HG02642 (cell line): Measurements from ENCODE around the gene RASA4B.
"Not testable (repeated sequence)": the region's sequence is repeated elsewhere in the genome, so short reads cannot be mapped to it uniquely, and the experiment has no call there.

Experiments used
- ATAC-seq: cut with Tn5 transposase; IDR thresholded peaks from one replicate; pipeline ENCODE4 v1.9.1; 2021; ENCODE audit warnings: mild to moderate bottlenecking; ENCODE audit not compliant: unreplicated experiment, poor library complexity

RASA4B gene

GRCh38 chr7:102457352-102457924 lies 60.1 kb downstream of the RASA4B start:
- ATAC-seq, result no peak

- ATAC-seq, result no peak
Observed at GRCh38 chr7:102456327-102456726, 61.2 kb downstream of the RASA4B start.

GRCh38 chr7:102455596-102455995 lies 62.0 kb downstream of the RASA4B start:
- ATAC-seq, result no peak

GRCh38 chr7:102454932-102455331 lies 62.6 kb downstream of the RASA4B start:
- not testable (repeated sequence) for ATAC-seq

- no peak for ATAC-seq
Observed at GRCh38 chr7:102454468-102454867, 63.1 kb downstream of the RASA4B start.

DNA sequence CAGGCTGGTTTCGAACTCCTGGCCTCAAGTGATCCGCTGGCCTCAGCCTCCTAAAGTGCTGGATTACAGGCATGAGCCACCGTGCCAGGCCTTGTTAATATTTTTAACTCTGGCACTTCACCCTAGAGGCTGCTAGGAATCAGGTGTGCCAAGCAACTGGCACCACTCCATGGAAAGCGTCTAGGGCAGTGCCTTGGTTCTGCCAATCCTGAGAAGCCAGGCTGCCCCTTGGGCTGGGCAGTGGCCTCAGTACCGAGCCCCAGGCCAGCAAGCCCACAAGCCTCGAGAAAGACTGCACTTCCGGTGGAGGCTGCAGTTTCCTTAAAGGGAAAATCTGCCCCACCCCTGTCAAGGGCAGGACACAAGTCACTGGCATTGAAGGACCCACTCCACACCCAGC lies 64.3 kb downstream of the RASA4B start:
- no peak for ATAC-seq

- ATAC-seq, result no peak
Observed at GRCh38 chr7:102452451-102452850, 65.1 kb downstream of the RASA4B start.

- no peak for ATAC-seq
Observed at GRCh38 chr7:102451371-102452054, 66.1 kb downstream of the RASA4B start.

- ATAC-seq, result no peak
Observed at GRCh38 chr7:102450242-102450641, 67.3 kb downstream of the RASA4B start.

DNA sequence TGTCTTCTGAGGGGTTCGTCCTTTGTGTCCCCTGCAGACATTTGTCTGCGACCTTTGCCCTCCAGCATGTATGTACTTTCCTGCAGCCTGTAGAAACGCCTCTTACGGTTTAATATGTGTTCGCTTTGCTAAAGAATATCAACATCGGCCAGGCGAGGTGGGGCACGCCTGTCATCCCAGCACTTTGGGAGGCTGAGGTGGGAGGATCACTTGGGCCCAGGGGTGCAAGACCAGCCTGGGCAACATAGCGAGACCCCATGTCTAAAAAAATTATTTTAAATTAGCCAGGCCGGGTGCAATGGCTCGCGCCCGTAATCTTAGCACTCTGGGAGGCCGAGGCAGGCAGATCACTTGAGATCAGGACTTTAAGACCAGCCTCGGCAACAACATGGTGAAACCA lies 68.4 kb downstream of the RASA4B start:
- no peak for ATAC-seq

DNA sequence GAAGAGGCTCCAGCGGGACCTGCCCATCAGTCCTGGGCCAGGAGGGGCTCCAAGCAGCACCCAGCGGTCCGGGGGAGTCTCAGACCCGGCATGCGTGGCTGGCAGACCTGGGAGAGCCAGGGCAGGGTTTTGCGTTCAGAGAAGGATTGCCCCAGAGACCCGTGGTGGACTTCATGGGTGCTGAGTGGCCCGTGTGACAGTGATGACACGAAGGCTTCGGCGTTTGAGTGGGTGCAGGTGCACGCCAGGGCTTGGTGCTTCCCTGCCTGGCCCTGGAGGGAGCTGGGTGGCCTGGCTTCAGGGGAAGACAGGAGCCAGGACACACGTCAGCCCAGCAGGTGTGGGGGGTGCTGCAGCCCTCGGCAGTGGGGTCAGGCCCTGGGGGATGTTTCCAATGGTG lies 70.3 kb downstream of the RASA4B start:
- no peak for ATAC-seq

GRCh38 chr7:102446387-102447156 lies 71.0 kb downstream of the RASA4B start:
- no peak for ATAC-seq

DNA sequence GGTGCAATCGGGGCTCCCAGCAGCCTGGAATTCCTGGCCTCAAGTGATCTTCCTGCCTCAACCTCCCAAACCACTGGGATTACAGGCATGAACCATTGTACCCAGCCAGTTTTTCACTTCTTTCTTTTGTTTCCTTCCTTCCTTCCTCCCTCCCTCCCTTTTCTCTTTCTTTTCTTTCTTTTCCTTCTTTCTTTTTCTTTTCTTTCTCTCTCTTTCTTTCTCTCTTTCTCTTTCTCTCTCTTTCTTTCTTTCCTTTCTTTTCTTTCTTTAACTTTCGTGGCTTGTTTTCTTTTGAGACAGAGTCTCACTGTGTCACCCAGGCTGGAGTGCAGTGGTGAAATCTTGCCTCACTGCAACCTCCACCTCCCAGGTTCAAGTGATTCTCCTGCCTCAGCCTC lies 71.9 kb downstream of the RASA4B start:
- ATAC-seq, result no peak

- ATAC-seq, result peak; percentile 49
Observed at GRCh38 chr7:102444961-102445673, 72.5 kb downstream of the RASA4B start.

DNA sequence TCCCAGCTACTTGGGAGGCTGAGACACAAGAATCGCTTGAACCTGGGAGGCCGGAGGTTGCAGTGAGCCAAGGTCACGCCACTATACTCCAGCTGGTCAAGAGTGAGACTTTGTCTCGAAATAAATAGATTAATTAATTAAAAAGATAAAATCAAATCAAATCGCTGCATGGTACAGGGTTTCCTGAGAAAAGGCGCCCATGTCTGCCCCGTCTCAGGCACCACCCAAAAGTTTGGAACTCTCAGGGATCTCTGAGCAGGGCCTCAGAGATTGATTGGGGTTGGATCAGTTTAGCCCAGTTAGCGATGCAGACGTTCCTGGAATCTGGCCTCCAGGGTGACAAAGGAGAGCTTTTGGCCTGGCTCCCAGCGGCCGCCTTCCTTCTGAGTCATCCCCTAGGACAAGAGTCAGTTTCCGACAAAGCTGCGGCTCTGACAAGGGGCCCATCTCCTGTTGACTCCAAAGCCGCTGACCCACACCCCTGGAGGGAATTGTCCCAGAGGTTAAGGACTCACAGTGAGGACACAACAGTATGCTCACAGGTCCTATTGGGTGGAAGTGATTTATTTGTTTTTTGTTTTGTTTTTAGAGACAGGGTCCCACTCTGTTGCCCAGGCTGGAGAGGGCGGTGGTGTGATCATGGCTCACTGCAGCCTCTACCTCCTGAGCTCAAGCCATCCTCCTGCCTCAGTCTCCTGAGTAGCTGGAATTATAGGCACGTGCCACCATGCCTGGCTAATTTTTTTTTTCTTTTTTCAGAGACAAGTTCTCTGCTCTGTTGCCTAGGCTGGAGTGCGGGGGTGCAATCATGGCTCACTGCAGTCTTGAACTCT lies 77.4 kb downstream of the RASA4B start:
- no peak for ATAC-seq

DNA sequence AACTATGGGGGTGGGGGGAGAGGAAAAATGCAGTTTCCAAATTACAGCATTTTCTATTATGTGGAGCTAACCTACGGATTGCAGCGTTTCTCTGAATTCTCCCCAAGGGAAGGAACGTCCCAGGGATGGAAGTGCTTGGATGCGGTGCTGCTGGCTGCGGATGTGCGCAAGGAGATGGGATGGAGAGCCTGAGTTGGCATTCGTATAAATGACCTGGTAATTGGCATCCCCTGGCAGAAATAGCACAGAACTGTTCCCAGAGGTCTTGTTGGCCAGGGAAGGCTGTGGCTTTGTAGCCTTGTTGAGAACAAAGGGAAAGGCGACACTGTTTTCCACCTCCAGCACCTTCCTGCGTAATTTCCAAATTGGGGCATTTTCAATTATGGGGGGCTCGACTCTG lies 81.5 kb downstream of the RASA4B start:
- ATAC-seq, result no peak

- no peak for ATAC-seq
Observed at GRCh38 chr7:102434039-102434486, 83.5 kb downstream of the RASA4B start.

- ATAC-seq, result peak; percentile 77
Observed at GRCh38 chr7:102433219-102434038, 84.1 kb downstream of the RASA4B start, which contains the start of gene ORAI2. ORAI2 (plus strand) TSS chr7:102433575; CDS start chr7:102438957, 5,382 bp downstream.
